ENCODE measurements around the gene DISC1.
A peak's percentile ranks its signal among the peaks of the same experiment; 100 is the strongest.

The DISC1 gene

DNA sequence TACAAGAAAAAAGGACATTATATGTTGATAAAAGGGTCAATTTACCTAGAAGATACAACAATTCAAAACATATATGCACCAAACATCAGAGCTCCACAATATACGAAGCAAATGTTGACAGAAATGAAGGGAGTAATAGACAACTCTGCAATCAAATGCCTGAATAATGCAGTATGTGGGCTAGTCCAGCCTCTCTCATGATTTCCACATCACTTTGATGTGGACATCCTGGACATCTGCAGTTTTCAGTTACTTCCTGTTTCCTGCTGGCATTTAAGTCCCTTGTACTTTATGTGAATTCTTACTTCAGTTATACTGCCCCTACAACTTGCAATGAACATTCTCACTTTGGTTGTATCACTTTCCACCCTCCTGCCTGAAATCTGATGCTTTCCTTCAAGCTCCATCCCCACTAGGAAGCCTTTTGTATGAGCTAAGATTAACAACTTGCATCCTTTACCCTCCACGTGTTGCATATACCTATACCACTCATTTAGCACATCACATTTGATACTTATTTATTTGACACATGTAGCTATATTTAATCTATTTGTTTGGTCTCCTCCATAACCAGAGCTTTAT lies 36.7 kb downstream of the DISC1 start:
- peak; percentile 31 to 58 for DNase-seq (ENCODE audit: low read depth in 2 of 2)
- H3K4me3 ChIP-seq (replicated peaks in 1 of 2; ENCODE audit: low read depth in 2 of 2, low read length in 2 of 2), result no peak overlapping the region
- TF ChIP-seq, protein P1, sequence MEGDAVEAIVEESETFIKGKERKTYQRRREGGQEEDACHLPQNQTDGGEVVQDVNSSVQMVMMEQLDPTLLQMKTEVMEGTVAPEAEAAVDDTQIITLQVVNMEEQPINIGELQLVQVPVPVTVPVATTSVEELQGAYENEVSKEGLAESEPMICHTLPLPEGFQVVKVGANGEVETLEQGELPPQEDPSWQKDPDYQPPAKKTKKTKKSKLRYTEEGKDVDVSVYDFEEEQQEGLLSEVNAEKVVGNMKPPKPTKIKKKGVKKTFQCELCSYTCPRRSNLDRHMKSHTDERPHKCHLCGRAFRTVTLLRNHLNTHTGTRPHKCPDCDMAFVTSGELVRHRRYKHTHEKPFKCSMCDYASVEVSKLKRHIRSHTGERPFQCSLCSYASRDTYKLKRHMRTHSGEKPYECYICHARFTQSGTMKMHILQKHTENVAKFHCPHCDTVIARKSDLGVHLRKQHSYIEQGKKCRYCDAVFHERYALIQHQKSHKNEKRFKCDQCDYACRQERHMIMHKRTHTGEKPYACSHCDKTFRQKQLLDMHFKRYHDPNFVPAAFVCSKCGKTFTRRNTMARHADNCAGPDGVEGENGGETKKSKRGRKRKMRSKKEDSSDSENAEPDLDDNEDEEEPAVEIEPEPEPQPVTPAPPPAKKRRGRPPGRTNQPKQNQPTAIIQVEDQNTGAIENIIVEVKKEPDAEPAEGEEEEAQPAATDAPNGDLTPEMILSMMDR (IDR thresholded peaks at IDR 0.05; ENCODE audit: low read depth, low read length), result no peak

DNA sequence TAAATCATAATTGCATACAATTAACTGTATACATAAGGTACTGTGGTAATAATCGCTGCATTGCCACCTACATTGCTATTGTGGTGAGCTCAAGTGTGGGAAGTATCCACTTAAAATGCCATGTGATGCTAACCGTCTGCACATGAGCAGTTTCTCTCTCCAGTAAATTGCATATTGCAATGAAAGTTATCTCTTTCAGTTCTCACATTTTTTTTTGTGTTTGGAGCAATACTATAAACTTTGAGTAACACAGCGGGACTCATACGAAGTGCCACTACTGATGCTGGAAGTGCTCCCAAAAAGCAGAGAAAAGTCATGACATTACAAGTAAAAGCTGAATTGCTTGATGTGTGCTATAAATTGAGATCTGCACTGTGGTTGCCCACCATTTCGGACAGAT lies 38.5 kb downstream of the DISC1 start:
- no peak for DNase-seq (ENCODE audit: low read depth in 2 of 2)
- no peak overlapping the region for H3K4me3 ChIP-seq (replicated peaks in 1 of 2; ENCODE audit: low read depth in 2 of 2, low read length in 2 of 2)
- TF ChIP-seq, protein P1 (IDR thresholded peaks at IDR 0.05; ENCODE audit: low read depth, low read length), result no peak

DNA sequence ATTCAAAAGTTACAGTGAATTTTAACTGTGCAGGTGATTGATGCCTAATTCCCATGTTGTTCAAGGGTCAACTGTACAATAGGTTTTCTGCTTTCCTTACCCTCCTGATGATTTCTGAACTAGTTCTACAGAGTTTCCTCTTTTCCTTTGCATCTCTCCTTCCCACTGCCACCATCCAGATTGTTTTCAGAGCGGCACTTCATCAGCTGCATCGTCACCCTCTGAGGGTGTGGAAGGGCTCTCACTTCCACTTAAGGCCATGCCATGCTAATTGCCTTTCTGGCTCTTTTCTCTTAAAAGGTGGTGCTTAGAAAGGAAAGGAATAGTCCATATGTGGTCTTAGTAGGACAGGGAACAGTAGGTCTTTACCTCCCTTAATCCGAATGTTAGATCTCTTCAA lies 39.1 kb downstream of the DISC1 start:
- H3K4me3 ChIP-seq (replicated peaks in 1 of 2; ENCODE audit: low read depth in 2 of 2, low read length in 2 of 2), result no peak overlapping the region
- no peak for DNase-seq (ENCODE audit: low read depth in 2 of 2)
- TF ChIP-seq, protein P1 (IDR thresholded peaks at IDR 0.05; ENCODE audit: low read depth, low read length), result no peak

DNA sequence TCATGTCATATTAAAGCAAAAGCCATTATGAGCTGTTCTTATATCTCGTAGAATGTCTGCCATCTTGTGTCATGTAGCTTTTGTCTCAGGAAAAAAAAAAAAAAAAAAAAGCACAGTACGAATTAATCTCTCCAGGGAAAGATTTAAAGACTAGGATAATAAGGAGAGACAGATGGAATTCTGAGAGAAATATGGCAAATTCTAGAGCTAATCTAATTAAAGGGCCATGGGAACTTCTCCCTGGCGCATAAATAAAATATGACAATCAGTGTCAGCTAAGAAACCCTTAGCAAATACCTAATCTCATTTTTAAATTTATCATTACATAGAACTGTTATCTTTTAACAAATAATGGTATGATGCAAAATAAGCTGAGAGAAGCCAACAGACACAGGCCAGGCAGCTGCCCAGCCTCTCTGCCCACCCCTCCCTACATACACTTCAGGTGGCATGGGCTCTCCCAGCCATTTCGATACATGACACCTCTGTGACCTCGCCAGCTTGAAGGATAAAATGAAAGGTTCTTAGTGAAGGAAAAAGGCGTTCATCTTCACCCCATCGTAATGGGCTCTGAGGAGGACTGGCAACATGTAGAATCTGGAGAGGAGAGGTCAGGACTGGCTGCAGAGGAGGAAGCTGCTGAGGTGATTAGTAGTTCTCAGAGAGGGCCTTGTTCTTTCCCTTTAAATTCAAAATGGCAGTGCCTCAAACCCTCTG lies 39.8 kb downstream of the DISC1 start:
- TF ChIP-seq, protein P1 (IDR thresholded peaks at IDR 0.05; ENCODE audit: low read depth, low read length), result no peak
- DNase-seq (ENCODE audit: low read depth in 2 of 2), result no peak
- no peak overlapping the region for H3K4me3 ChIP-seq (replicated peaks in 1 of 2; ENCODE audit: low read depth in 2 of 2, low read length in 2 of 2)

DNA sequence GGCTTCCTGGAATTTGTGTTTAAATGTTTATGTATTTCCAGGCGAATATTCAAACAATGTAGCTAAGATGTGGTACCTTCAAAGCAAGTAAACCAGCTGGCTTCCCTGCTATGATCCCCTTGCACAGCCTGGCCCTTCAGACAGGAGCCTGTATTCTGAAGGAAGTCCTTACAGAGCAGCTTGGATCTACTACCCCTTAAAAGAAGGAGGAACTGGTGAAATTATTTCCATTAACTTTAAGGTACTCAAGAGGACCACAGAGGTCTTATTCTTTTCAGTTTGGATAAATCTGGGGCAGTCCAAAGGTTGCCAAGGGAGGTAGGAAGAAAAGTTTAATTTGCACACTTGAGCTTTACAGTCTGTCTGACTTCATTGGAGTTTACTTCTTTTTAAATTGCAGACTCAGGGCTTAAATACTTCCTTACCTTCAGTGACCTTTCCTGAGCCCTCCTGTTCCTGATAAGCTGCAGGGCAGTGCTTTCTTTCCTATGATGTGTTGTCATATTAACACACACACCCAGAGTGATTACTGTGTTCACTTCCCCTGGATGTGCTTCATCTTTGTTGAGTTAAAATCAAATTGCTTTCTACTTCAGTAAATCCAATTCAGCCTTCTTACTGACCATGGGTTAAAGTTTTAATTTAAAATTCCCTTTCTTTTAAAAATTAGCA lies 40.5 kb downstream of the DISC1 start:
- no peak for DNase-seq (ENCODE audit: low read depth in 2 of 2)
- TF ChIP-seq, protein P1 (IDR thresholded peaks at IDR 0.05; ENCODE audit: low read depth, low read length), result no peak
- H3K4me3 ChIP-seq (replicated peaks in 1 of 2; ENCODE audit: low read depth in 2 of 2, low read length in 2 of 2), result no peak overlapping the region

DNA sequence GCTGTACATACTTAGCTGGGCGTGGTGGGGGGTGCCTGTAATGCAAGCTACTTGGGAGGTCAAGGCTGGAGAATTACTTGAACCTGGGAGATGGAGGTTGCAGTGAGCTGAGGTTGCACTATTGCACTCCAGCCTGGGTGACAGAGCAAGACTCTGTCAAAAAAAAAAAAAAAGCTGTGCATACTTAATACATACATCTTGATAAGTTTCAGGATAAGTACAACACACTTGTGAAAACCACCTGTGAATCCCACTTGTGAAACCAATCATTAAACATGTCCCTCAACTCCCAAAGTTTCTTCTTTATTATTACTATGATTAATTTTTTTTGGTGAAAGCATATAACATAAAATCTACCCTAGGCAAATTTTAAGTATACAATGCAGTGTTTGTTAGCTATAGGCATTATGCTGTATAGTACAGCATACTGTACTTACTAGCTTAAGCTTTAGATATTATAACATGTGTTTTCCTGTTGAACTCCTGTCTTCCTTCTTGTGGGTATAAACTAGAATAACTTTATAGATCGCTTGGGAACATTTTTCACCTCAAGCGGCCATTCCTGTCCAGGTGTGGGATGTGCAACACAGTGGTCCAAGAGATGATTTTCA lies 41.4 kb downstream of the DISC1 start:
- TF ChIP-seq, protein P1 (IDR thresholded peaks at IDR 0.05; ENCODE audit: low read depth, low read length), result no peak
- DNase-seq (ENCODE audit: low read depth in 2 of 2), result no peak
- no peak overlapping the region for H3K4me3 ChIP-seq (replicated peaks in 1 of 2; ENCODE audit: low read depth in 2 of 2, low read length in 2 of 2)

Measured in cardiac fibroblast (primary cell).